Ovary (tissue), 3 donors: ENCODE measurements around the gene TPRG1L.

Experiments
- CTCF ChIP-seq, 3 donors: fragments of 450-650 bp in 2 of 3; fragments of 200-600 bp in 1 of 3; IDR thresholded peaks; one replicate each; pipeline versions ENCODE4 v1.5.1 to v1.8.0; 2016 to 2022; ENCODE audit warnings: antibody characterized with exemption in 3 of 3, mild to moderate bottlenecking in 1 of 3
- EP300 ChIP-seq: sonication (generic); formaldehyde crosslinking; IDR thresholded peaks from one replicate; pipeline ENCODE4 v1.6.1; 2017; ENCODE audit warnings: antibody characterized with exemption
- POLR2A ChIP-seq: fragments of 450-650 bp; IDR thresholded peaks from one replicate; pipeline ENCODE4 v1.6.1; 2017; ENCODE audit warnings: antibody characterized with exemption, mild to moderate bottlenecking, moderate library complexity
- donor health status: DM: no; HTN: no; CAD: no.

GRCh38 chr1:3603571-3604467 lies 21.0 kb upstream of the TPRG1L start:
- TF ChIP-seq POLR2A (no peak), CTCF (IDR thresholded peaks at IDR 0.05) (no peak), EP300 (no peak)
